Activated CD4-positive, alpha-beta T cell treated with anti-CD3 and anti-CD28 coated beads, Interleukin-2, amount 50 U/mL, for 1 hour (primary cell): ENCODE data around the gene USP47.
"Not testable (repeated sequence)": the region's sequence is repeated elsewhere in the genome, so short reads cannot be mapped to it uniquely, and the experiment has no call there.

Source experiments
- DNase-seq: peaks from one replicate; pipeline ENCODE4 v3.0.0-alpha.2; 2020

Gene USP47

DNA sequence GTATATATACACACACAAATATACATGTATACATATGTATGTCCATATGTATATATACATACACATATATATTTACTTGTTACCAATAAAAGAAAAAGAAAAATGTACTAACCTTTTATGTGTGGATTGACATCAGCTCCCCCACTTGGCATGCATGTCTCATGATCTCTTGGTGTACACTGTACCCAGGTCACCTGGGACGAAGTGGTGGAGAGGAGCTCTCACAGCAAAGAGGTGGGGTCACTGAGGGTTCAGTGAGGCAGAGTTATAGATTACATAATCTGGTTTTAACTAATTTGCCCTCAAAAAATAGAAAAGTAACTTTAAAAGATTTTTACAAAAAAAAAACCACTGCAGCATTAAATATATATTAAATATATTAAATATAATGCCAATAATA lies 15.5 kb upstream of the USP47 start:
- DNase-seq: no peak

DNA sequence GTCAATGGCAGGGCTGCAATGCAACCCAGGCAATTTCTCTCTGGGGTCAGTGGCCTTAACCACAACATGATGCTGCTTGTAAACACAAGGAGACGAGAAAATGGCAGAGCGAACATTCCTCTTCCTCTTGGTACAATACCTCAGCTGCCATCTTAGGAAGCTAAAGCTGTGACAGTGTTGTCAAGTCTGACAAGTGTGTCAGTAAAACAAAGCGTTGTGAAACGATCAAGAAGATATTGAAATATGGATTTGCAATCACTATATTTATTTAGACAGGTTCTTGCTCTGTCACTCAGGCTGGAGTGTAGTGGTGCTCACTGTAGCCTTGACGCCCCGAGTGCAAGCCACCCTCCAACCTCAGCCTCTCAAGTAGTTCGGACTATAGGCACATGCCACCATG lies 14.5 kb upstream of the USP47 start:
- DNase-seq: no peak

DNA sequence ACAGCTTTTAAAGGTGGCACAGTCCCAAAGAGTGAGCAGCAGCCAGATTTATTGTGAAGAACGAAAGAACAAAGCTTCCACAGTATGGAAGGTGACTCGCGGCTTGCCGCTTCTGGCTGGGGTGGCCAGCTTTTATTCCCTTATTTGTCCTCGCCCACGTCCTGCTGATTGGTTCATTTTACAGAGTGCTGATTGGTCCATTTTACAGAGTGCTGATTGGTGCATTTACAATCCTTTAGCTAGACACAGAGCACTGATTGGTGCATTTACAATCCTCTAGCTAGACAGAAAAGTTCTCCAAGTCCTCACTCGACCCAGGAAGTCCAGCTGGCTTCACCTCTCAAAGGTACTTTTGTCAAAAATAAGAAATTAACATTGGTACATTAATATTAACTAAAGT lies 10.4 kb upstream of the USP47 start:
- DNase-seq: not testable (repeated sequence)

DNA sequence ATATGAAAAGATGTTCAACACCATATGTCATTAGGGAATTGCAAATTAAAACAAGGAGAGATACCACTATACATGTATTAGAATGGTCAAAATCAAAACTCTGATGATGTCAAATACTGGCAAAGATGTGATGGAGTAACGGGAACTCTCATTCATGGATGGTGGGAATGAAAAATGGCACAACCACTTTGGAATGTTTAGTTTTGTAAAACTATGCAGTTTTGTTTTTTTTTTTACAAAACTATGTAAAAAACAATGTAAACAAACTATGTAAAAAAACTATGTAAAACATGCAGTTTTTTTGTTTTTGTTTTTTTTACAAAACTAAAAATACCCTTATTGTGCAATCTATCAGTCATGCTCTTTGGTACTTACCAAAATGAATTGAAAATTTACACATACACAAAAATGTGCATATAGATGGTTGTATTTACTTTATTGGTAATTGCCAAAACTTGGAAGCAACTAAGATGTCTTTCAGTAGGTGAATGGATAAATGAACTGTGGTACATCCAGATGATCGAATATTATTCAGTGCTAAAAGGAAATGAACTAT lies 5.0 kb upstream of the USP47 start:
- no peak for DNase-seq

DNA sequence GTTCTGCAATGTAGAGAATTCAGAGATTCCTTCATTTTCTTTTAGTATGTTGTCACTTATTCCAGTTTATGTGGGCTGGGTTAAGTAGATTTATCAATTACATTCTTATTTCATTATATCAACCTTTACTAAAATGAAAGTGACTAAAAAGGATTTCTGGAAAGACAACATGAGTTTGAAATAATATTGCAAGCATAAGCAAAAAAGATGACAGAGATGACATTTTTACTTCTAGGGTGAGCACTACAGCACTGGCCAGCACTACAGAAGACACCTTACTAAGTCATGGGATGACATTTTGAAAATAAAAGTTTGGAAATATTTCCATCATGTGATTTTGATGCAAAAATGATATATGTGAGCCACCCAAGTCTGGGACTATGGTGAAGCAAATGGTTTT lies 2.1 kb upstream of the USP47 start:
- no peak for DNase-seq

DNA sequence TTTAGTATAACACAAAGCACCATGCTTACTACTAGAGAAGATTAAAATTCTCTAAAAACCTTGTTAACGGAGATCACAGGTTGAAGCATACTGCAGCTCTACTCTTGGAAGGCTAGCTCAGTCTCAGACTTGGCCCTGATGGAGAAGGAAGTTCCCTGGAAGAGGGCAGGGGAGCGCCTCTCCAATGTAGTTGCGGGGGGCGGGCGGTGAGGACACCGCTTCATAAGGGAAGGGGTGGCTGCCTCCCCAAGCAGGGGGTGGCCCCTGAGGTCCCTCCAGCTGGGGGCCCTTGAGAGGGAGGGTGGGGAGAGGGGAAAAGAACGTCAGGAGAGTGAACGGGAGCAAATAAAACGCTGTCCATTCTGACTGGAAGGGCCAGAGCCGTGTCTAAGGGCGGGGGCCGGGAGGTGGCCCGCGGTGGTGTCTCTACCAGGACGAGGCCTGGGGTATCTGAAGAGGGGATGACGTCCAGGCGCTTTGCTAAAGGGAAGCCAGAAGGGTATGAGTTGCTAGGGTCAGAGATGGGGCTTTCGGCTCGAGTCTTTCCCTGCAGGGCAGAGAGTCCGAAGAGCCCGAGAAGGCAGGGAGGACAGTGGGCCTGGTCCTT lies 553 bp upstream of the USP47 start:
- DNase-seq: peak; percentile 5

DNA sequence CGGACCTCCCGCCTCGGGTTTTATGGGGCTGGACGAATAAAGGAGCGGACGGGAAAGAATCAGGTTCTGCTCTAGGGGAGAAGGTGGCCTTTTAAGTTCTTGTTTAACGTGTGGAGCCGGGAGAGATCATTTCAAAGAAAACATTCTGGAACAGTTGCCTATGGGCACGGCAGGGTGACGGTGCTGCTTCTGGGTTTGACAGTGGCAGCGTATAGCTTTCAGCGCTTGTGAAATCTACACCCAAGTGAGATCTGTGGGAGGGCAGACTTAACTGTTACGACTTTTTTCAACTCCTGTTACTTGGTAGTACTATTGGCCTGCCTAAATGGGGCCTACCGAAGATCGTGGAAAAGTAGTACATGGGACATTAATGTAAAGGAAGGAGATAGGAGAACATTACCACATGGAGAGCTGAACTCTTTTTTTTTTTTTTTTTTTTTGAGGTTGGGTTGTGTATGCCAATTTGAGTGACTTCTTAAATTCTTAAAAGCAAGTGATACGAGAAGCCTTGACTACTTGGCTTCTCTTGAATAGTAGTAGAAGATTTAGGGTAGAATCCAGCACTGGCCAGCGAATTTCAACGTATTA lies 743 bp downstream of the USP47 start:
- DNase-seq: peak; percentile 53

DNA sequence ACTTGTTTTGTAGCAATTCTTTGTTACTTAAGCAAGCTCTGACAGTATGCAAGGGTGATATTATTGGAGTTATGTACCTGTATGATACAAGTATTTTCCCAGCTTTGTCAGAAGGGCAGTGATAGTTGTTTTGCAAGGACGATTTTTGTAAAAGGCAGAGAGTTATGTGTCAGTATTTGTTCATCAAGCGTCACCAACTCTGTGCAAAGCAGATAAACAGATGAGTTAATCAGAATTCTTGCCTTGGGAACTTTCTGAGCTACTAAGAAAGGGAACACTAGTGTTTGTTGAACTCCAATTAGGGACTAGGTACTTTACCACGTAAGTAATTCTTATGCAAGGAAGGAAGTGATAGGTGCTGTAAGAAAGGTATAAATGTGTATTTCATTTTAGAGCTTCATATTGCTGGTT lies 1.4 kb downstream of the USP47 start:
- DNase-seq: no peak

DNA sequence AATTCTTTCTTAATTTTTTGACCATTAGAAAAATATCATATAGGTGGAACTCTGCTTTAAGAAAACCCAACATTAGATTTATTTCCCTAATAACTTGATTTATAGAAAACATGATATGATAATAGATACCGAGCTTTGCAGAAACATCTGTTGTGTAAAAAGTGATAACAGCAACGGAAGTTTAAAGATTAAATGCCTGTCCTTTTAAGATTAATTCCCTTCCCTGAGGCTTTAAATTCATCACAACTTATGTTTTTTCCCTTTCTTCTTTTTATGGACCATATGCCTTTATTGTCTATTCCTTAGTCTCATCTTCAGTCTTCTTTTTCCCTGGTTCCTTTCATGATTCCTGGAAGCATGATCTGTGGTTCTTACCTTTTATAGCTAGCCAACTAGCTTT lies 1.9 kb downstream of the USP47 start:
- DNase-seq: no peak

DNA sequence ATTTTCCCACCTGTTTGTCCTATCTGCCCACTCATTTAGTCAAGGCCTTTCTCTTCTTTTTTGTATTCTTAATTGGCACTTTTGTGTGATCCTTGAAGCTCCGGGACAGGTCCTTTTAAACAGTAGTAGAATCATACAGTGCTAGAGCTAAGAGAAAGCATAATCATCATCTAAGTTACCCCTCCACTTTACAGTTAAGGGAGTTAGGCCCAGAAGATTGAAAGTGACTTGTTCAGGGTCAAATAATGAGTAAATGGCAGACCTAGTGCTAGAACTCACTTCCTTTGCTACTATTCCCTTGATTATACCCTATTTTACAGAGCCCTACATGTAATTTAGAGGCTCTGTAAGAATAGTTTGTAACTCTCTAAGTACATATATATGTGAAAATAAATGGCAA lies 2.5 kb downstream of the USP47 start:
- DNase-seq: no peak

DNA sequence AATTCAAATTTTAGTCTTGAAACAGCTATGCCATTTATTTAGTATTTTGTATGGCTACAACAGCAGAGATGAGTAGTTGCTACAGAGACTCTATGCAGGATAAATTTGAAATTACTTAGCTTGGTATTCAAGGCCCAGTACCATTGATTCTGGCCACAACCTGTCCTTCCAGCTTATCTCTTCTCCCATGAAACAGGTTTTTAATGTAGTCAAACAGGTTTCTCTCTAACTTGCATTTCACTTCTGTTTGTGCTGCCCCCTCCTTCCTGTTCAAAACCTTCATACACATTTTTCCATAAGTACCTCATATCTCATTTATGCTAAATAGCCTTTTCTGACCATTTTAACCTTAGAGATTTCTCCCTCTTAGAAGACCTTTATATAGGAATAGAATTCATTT lies 3.3 kb downstream of the USP47 start:
- no peak for DNase-seq

DNA sequence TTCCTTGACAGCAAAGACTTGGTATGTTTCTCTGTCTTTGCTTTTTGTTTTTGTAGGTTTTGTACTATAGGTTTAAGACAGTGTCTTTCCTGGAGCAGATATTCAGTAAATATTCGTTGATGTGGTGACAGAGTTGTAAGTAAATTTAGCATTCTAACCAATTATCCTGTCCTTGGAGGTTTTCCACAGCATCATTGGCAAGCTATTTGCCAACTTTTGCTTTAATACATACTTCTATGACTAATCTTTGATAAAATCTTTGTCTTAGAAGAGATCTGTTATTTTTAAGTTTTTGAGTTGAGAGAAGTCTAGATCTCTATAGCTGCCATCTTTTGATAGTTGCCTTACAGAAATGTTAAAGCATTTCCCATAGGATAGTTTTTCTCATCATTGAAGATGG lies 3.8 kb downstream of the USP47 start:
- DNase-seq: no peak

DNA sequence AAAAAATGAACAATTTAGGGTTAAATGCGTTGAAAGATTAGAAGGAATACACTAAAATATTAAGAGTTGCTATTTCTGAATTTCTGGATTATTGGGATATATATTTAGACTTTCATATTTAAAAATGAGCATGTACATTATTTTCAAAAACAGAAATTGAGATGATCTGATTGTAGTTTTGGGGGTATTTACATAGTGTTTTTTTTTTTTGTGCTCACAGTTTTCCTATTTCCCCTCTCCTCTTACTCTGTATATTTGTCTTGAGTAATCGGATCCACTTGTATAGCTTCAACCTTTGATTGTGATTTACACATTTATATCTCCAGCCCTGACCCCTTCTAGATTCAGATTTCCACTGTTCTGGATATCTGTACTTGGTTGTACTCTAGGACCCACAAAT lies 5.3 kb downstream of the USP47 start:
- DNase-seq: no peak

DNA sequence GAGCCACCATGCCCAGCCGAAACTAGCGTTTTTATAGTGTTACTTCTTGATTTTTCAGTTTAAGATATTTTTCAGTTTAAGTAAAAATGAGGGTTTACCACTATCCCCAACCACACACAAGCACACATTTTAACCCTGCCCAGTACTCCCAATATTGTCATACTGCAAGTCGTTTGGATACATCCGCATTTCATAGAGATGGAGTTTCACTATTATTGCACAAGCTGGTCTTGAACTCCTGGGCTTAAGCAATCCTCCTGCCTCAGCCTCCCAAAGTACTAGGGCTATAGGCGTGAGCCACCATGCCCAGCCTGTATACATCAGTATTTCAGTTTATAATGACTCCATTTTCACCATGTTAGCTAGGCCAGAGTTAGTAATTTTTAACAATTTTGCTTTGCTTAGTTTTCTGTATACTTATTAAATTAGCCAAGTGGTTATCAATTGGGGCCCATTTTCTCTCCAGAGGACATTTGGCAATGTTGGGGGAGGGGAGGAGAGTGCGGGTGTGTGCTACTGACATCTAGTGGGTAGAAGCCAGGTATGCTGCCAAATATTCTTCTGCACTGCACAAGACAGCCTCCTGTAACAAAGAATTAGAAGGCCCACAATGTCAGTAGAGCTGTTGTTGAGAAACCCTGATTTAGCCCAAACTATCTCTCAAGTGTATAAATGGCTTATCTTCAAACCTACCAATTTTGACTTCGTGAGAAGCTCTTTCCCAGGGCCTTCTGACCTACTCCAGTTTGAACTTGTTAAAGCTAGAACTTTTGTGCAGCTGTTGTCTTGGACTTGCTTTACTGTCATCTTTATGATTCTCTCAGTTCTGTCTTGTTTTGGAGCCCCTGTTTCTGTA lies 7.3 kb downstream of the USP47 start:
- peak; percentile 60 for DNase-seq

DNA sequence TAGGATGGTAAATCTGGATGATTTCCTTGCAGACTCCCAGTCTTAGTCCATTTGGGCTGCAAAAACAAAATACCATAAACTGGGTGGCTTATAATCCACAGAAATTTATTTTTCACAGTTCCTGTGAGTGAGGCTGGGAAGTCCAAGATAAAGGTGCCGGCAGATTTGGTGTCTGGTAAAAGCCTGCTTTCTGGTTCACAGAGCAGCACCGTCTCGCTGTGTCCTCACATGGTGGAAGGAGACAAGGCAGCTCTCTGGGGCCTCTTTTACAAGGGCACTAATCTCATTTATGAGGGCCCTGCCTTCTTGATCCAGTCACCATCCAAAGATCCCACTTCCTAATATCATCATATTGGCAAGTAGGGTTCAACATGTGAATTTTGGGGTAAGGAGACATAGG lies 8.9 kb downstream of the USP47 start:
- DNase-seq: no peak

DNA sequence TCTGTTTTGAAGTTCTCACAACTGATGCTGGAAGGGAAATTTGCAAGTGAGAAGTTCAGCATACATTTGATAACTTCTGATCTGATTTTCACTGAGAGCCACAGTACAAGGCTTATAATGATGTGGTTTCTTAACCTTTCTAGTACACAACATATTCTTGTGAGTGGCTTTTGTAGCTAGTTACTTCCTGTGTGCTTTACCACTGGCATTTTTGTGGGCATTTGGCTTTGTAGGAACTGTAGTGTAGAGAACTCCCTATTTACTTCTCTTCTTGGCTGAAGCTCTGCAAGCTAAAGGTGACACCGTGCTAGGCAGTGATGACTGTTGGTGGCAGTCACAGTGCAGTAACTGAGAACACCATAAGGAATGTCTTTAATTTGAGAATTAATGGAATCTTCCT lies 14.9 kb downstream of the USP47 start:
- no peak for DNase-seq

DNA sequence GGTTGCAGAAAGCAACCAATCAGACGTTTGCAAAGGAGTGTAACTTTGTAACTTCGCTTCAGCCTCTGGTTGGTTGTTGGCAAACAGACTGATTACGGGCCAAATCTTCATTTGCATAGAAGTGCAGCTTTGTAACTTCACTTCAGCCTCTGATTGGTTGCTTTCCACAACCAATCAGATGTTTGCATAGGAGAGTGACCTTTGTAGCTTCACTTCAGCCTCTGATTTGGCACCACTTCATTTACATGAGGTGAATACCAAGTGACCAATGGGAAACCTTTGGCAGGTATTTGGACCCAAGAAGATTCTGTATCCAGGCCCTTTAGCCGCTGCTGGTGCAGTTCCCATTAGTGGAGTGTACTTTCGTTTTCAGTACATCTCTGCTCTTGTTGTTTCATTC lies 16.0 kb downstream of the USP47 start:
- DNase-seq: no peak

DNA sequence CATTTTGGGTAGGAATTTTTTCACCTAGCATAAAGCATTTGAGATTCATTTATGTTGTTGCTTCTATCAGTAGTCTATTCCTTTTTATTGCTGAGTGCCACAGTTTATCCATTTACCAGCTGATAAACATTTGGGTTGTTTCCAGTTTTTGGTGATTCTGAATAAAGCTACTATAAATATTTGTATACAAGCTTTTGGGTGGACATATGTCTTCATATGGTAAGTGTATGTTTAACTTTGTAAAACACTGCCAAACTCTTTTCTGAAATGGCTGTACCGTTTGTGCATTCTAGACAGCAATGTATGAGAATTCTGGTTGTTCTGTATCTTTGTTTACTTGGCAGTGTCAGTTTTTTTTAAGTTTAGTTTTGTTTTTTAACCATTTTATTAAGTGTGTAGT lies 16.9 kb downstream of the USP47 start:
- no peak for DNase-seq

DNA sequence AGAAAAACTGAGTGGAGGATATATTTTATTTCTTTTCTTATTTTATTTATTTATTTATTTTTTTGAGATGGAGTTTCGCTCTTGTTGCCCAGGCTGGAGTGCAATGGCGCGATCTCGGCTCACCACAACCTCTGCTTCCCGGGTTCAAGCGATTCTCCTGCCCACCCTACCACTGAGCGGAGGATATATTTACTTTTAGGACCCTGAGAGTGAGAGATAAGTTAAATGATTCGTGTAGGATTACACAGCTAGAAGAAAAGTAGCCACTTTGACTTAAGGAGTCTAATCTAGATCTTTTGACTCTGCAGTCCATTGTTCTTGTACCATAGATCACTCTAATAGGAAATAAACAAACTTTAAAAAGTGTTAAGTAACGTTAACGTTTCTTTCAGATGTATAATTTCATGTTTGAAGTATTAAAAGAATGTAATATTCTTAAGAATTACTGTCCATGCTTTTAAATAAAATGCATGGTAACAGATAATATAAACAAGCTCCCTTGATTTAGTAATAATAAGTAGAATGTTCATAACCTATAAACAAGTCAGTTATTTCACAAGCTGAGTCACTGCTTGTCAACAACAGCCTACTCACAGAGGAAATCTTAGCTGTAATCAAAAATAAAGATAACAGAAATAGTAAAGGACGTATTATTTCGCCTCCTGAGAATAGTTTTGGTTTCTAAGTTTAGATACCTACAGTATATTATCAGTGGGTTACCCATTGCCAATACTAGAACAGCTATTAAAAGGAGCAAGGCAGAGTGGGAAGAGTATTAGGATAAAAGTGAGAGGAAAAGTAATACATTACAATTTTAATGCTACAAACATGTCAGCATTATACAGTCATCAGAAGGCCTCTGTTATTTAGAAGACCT lies 18.6 kb downstream of the USP47 start:
- DNase-seq: no peak

DNA sequence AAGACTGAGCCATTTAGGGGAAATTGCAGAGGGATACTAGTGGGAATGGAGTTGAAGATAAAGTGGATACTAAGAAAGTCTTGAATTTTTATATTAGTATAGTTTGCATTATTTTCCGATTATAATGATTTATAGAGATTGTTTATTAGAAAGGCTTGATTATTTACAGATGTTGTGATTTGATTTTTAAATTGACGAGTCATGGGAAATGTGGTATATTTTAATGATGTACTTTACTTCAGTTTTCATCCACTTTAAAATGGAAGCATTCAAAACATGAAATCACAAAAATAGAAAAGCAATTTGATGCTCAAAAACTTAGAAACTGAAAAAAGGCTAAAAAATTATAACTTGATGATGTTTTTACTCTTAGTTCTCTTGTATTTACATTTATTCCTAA lies 21.2 kb downstream of the USP47 start:
- DNase-seq: no peak

DNA sequence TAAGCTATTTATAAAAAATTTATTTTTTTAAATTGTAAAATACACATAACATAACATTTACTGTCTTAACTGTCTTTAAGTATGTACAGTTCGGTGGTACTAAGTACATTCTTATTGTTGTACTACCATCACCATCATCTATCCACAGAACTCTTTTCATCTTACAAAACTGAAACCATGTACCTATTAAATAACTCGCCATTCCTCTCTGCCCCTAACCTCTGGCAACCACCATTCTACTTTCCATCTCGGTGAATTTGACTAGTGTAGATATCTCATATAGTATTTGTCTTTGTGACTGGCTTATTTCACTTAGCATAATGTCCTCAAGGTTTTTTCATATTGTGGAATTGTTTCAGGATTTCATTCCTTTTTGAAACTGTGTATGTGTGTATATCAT lies 22.6 kb downstream of the USP47 start:
- no peak for DNase-seq

DNA sequence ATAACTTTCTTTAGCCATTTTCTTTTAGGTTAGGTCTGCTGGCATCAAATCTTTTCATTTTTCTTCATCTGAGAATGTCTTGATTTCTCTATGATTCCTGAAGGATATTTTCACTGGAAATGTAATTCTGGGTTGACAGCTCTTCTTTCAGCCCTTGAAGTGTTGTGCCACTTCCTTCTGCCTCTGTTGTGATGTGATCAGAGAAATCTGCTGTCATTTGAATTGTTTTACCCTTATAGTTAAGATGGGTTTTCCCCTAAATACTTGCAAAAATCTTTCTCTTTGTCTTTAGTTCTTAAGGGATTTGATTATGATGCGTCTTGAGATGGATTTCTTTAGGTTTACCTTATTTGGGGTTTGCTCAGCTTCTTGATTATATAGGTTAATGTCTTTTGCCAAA lies 23.0 kb downstream of the USP47 start:
- DNase-seq: no peak

DNA sequence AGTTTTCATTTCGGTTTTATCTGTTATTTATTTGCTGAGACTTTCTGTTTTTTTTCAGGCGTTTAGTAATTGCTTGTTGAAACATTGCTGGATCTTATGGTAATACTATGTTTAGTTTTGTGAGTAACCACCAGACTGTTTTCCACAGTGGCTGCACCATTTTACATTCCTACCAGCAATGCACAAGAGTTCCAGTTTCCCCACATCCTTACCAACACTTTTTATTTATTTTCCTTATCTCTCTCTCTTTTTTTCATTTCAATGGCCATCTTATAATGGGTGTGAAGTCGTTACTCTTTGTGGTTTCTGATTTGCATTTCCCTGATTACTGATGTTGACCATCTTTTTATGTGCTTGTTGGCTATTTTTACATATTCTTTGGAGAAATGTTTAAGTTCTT lies 23.7 kb downstream of the USP47 start:
- DNase-seq: no peak
